Body of pancreas (tissue), 4 donors: ENCODE data around the gene KLHL17.

ENCODE experiments used
- CTCF ChIP-seq, 7 experiments: fragments of 450-650 bp in 4 of 7; fragments of 200-600 bp in 3 of 7; sonication (generic) in 3 of 7; IDR thresholded peaks; one replicate each; pipeline ENCODE4 v1.5.1; 2016 to 2019; ENCODE audit warnings: antibody characterized with exemption in 7 of 7
- POLR2A ChIP-seq, 3 donors: fragments of 450-650 bp; IDR thresholded peaks; one replicate each; pipeline ENCODE4 v1.6.1; 2016; ENCODE audit warnings: antibody characterized with exemption in 3 of 3, mild to moderate bottlenecking in 2 of 3

- TF ChIP-seq CTCF (IDR thresholded peaks at IDR 0.05) (no peak), POLR2A (IDR thresholded peaks at IDR 0.05) (no peak)
Measured at GRCh38 chr1:972726-973458, 12.5 kb downstream of the KLHL17 start.
